ENCODE results near the gene ETHE1. TPM values are rescaled to one million over a fixed set of nuclear protein-coding genes. Genes with fewer than 3 reads are reported as not detected.
"Not testable (repeated sequence)": the region's sequence is repeated elsewhere in the genome, so short reads cannot be mapped to it uniquely, and the experiment has no call there.

ETHE1 gene
- total RNA-seq, 2 experiments from 2014 or later, result 67.9 to 69.1 TPM

- no peaks in the 10 kb centered on the region for H3K9me3 Mint-ChIP-seq (ENCODE audit: insufficient read depth)
- no peaks in the 10 kb centered on the region for H3K27me3 Mint-ChIP-seq (ENCODE audit: low read depth)
- POLR2A ChIA-PET, result interaction anchor here (0.6 to 0.9 kb wide), 4 partner anchors 14 to 71 kb away, joined by 3 to 5 read pairs (median 4); partner anchors contain the start of gene PHLDB3
- no peak for DNase-seq
- H3K36me3 Mint-ChIP-seq (ENCODE audit: low read depth), result peaks cover 16% of the 10 kb centered on the region
- no peak for ATAC-seq
- CTCF ChIA-PET, result interaction anchor here (0.6 to 17.5 kb wide), 11 partner anchors 8 to 93 kb away, joined by 3 to 387 read pairs (median 8); partner anchors contain the start of gene PHLDB3
- peaks cover 10% of the 10 kb centered on the region for H3K4me1 Mint-ChIP-seq (ENCODE audit: low read depth)
- no peak overlapping the region for H3K4me3 Mint-ChIP-seq
- H3K27ac Mint-ChIP-seq, result no peak overlapping the region
Observed at GRCh38 chr19:43518051-43518450, 8.9 kb downstream of the ETHE1 start.

- H3K27ac Mint-ChIP-seq; H3K4me1 Mint-ChIP-seq (ENCODE audit: low read depth); ATAC-seq; POLR2A ChIA-PET; DNase-seq; H3K4me3 Mint-ChIP-seq; H3K9me3 Mint-ChIP-seq (ENCODE audit: insufficient read depth); H3K27me3 Mint-ChIP-seq (ENCODE audit: low read depth); CTCF ChIA-PET: not testable (repeated sequence)
- peaks cover 36% of the 10 kb centered on the region for H3K36me3 Mint-ChIP-seq (ENCODE audit: low read depth)
Observed at GRCh38 chr19:43512399-43512798, 14.6 kb downstream of the ETHE1 start.

GRCh38 chr19:43511324-43511723 lies 15.7 kb downstream of the ETHE1 start:
- Mint-ChIP-seq H3K27me3 (ENCODE audit: low read depth) (no peaks in the 10 kb centered on the region), H3K27ac (no peak overlapping the region), H3K4me3 (no peak overlapping the region), H3K4me1 (ENCODE audit: low read depth) (peaks cover 1% of the 10 kb centered on the region), H3K36me3 (ENCODE audit: low read depth) (peaks cover 39% of the 10 kb centered on the region), H3K9me3 (ENCODE audit: insufficient read depth) (no peaks in the 10 kb centered on the region)
- ChIA-PET CTCF (no interaction called here), POLR2A (no interaction called here)
- ATAC-seq (no peak), DNase-seq (no peak)

GRCh38 chr19:43510713-43511112 lies 16.3 kb downstream of the ETHE1 start:
- ChIA-PET CTCF (interaction anchor here (1.8 to 3.0 kb wide), 2 partner anchors 9 to 63 kb away, joined by 9 to 17 read pairs; no protein-coding TSS in a partner anchor), POLR2A (no interaction called here)
- ATAC-seq (no peak), DNase-seq (no peak)
- H3K4me1 Mint-ChIP-seq (ENCODE audit: low read depth), result peaks cover 4% of the 10 kb centered on the region
- no peaks in the 10 kb centered on the region for H3K27me3 Mint-ChIP-seq (ENCODE audit: low read depth)
- H3K9me3 Mint-ChIP-seq (ENCODE audit: insufficient read depth), result no peaks in the 10 kb centered on the region
- peaks cover 44% of the 10 kb centered on the region for H3K36me3 Mint-ChIP-seq (ENCODE audit: low read depth)
- no peak overlapping the region for H3K4me3 Mint-ChIP-seq
- H3K27ac Mint-ChIP-seq, result no peak overlapping the region

GRCh38 chr19:43507880-43508279 lies 19.1 kb downstream of the ETHE1 start:
- Mint-ChIP-seq H3K4me3 (no peak overlapping the region), H3K27me3 (ENCODE audit: low read depth) (no peaks in the 10 kb centered on the region), H3K27ac (no peak overlapping the region), H3K9me3 (ENCODE audit: insufficient read depth) (no peaks in the 10 kb centered on the region), H3K36me3 (ENCODE audit: low read depth) (peaks cover 39% of the 10 kb centered on the region), H3K4me1 (ENCODE audit: low read depth) (peaks cover 25% of the 10 kb centered on the region)
- CTCF ChIA-PET, result interaction anchor here (3.0 kb wide), 1 partner anchor 11 kb away, joined by 17 read pairs; no protein-coding TSS in a partner anchor
- DNase-seq (no peak), ATAC-seq (no peak)
- POLR2A ChIA-PET, result no interaction called here

GRCh38 chr19:43506629-43507028 lies 20.4 kb downstream of the ETHE1 start:
- H3K4me3 Mint-ChIP-seq, result no peak overlapping the region
- ChIA-PET CTCF (interaction anchor here (1.0 to 4.3 kb wide), 2 partner anchors 13 to 59 kb away, joined by 3 to 32 read pairs; no protein-coding TSS in a partner anchor), POLR2A (interaction anchor here (0.6 to 1.0 kb wide), 2 partner anchors 28 to 1963 kb away, joined by 3 to 5 read pairs; no protein-coding TSS in a partner anchor)
- no peak overlapping the region for H3K27ac Mint-ChIP-seq
- H3K4me1 Mint-ChIP-seq (ENCODE audit: low read depth), result peaks cover 27% of the 10 kb centered on the region
- no peaks in the 10 kb centered on the region for H3K27me3 Mint-ChIP-seq (ENCODE audit: low read depth)
- peaks cover 40% of the 10 kb centered on the region for H3K36me3 Mint-ChIP-seq (ENCODE audit: low read depth)
- no peak for ATAC-seq
- H3K9me3 Mint-ChIP-seq (ENCODE audit: insufficient read depth), result no peaks in the 10 kb centered on the region
- no peak for DNase-seq

- ChIA-PET POLR2A (interaction anchor here (1.0 kb wide), 1 partner anchor 27 kb away, joined by 3 read pairs; no protein-coding TSS in a partner anchor), CTCF (interaction anchor here (1.0 to 4.3 kb wide), 4 partner anchors 13 to 162 kb away, joined by 3 to 33 read pairs (median 24); no protein-coding TSS in a partner anchor)
- Mint-ChIP-seq H3K36me3 (ENCODE audit: low read depth) (peaks cover 35% of the 10 kb centered on the region), H3K9me3 (ENCODE audit: insufficient read depth) (no peaks in the 10 kb centered on the region), H3K4me3 (peak overlapping the region; percentile 12), H3K27ac (peak overlapping the region; percentile 59), H3K27me3 (ENCODE audit: low read depth) (no peaks in the 10 kb centered on the region), H3K4me1 (ENCODE audit: low read depth) (peaks cover 27% of the 10 kb centered on the region)
- no peak for ATAC-seq
- DNase-seq, result no peak
Observed at GRCh38 chr19:43505941-43506340, 21.1 kb downstream of the ETHE1 start.

GRCh38 chr19:43505186-43505456 lies 21.9 kb downstream of the ETHE1 start:
- CTCF ChIA-PET, result interaction anchor here (0.7 to 4.3 kb wide), 8 partner anchors 8 to 163 kb away, joined by 3 to 33 read pairs (median 8); no protein-coding TSS in a partner anchor
- POLR2A ChIA-PET, result interaction anchor here (1.1 to 2.4 kb wide), 3 partner anchors 13 to 58 kb away, joined by 4 to 18 read pairs (median 5); no protein-coding TSS in a partner anchor
- peaks cover 27% of the 10 kb centered on the region for H3K4me1 Mint-ChIP-seq (ENCODE audit: low read depth)
- no peak for ATAC-seq
- DNase-seq, result no peak
- H3K27ac Mint-ChIP-seq, result peak overlapping the region; percentile 59
- H3K4me3 Mint-ChIP-seq, result peak overlapping the region; percentile 28
- H3K36me3 Mint-ChIP-seq (ENCODE audit: low read depth), result peaks cover 31% of the 10 kb centered on the region
- H3K9me3 Mint-ChIP-seq (ENCODE audit: insufficient read depth), result no peaks in the 10 kb centered on the region
- no peaks in the 10 kb centered on the region for H3K27me3 Mint-ChIP-seq (ENCODE audit: low read depth)

- DNase-seq (peak; percentile 49), ATAC-seq (peak; percentile 49)
- peak within 1 kb of the TSS; percentile 88 for H3K4me3 Mint-ChIP-seq
- H3K9me3 Mint-ChIP-seq (ENCODE audit: insufficient read depth), result no peaks in the 10 kb centered on the region
- H3K36me3 Mint-ChIP-seq (ENCODE audit: low read depth), result peaks cover 27% of the 10 kb centered on the region
- H3K27me3 Mint-ChIP-seq (ENCODE audit: low read depth), result no peaks in the 10 kb centered on the region
- POLR2A ChIA-PET, result interaction anchor here (0.8 to 2.4 kb wide), 11 partner anchors 14 to 162 kb away, joined by 3 to 18 read pairs (median 4); no protein-coding TSS in a partner anchor
- peaks cover 27% of the 10 kb centered on the region for H3K4me1 Mint-ChIP-seq (ENCODE audit: low read depth)
- peak within 1 kb of the TSS; percentile 97 for H3K27ac Mint-ChIP-seq
- CTCF ChIA-PET, result interaction anchor here (0.7 to 4.3 kb wide), 14 partner anchors 9 to 90 kb away, joined by 3 to 33 read pairs (median 4); no protein-coding TSS in a partner anchor
Observed at GRCh38 chr19:43504426-43505185, 22.4 kb downstream of the ETHE1 start, which contains the start of gene PHLDB3. Gene PHLDB3 (minus strand): TSS chr19:43504746. CDS start chr19:43504118, 628 bp downstream.

GRCh38 chr19:43503501-43504425 lies 23.2 kb downstream of the ETHE1 start:
- Mint-ChIP-seq H3K4me3 (peak overlapping the region; percentile 88), H3K9me3 (ENCODE audit: insufficient read depth) (no peaks in the 10 kb centered on the region), H3K4me1 (ENCODE audit: low read depth) (peaks cover 27% of the 10 kb centered on the region), H3K36me3 (ENCODE audit: low read depth) (peaks cover 23% of the 10 kb centered on the region), H3K27me3 (ENCODE audit: low read depth) (no peaks in the 10 kb centered on the region), H3K27ac (peak overlapping the region; percentile 97)
- ChIA-PET POLR2A (interaction anchor here (0.8 to 2.4 kb wide), 11 partner anchors 14 to 162 kb away, joined by 3 to 18 read pairs (median 4); no protein-coding TSS in a partner anchor), CTCF (interaction anchor here (0.7 to 4.3 kb wide), 15 partner anchors 10 to 164 kb away, joined by 3 to 33 read pairs (median 5); no protein-coding TSS in a partner anchor)
- peak; percentile 95 for ATAC-seq
- DNase-seq, result peak; percentile 98

- Mint-ChIP-seq H3K36me3 (ENCODE audit: low read depth) (peaks cover 16% of the 10 kb centered on the region), H3K27ac (no peak overlapping the region), H3K4me1 (ENCODE audit: low read depth) (peaks cover 27% of the 10 kb centered on the region), H3K4me3 (peak overlapping the region; percentile 88), H3K27me3 (ENCODE audit: low read depth) (no peaks in the 10 kb centered on the region), H3K9me3 (ENCODE audit: insufficient read depth) (no peaks in the 10 kb centered on the region)
- ATAC-seq (no peak), DNase-seq (no peak)
- CTCF ChIA-PET, result interaction anchor here (0.8 to 3.3 kb wide), 3 partner anchors 26 to 56 kb away, joined by 4 to 33 read pairs (median 5); no protein-coding TSS in a partner anchor
- POLR2A ChIA-PET, result interaction anchor here (0.6 kb wide), 2 partner anchors 29 to 99 kb away, joined by 3 to 5 read pairs; no protein-coding TSS in a partner anchor
Observed at GRCh38 chr19:43502419-43502976, 24.5 kb downstream of the ETHE1 start.

All from activated CD8-positive, alpha-beta T cell treated with anti-CD3 and anti-CD28 coated beads, Interleukin-2, amount 10 ng/mL, durations not matched to agents 7 days and 5 days (primary cell).